HPDE6-E6E7 (cell line): ENCODE results near the gene KRT85.
A peak's percentile ranks its signal among the peaks of the same experiment; 100 is the strongest.
"Not testable (repeated sequence)": the region's sequence is repeated elsewhere in the genome, so short reads cannot be mapped to it uniquely, and the experiment has no call there.

Experiments used
- DNase-seq: peaks from one replicate; pipeline ENCODE4 v3.0.0; 2011; ENCODE audit warnings: missing footprints; ENCODE audit errors: extremely low spot score

KRT85 gene

DNA sequence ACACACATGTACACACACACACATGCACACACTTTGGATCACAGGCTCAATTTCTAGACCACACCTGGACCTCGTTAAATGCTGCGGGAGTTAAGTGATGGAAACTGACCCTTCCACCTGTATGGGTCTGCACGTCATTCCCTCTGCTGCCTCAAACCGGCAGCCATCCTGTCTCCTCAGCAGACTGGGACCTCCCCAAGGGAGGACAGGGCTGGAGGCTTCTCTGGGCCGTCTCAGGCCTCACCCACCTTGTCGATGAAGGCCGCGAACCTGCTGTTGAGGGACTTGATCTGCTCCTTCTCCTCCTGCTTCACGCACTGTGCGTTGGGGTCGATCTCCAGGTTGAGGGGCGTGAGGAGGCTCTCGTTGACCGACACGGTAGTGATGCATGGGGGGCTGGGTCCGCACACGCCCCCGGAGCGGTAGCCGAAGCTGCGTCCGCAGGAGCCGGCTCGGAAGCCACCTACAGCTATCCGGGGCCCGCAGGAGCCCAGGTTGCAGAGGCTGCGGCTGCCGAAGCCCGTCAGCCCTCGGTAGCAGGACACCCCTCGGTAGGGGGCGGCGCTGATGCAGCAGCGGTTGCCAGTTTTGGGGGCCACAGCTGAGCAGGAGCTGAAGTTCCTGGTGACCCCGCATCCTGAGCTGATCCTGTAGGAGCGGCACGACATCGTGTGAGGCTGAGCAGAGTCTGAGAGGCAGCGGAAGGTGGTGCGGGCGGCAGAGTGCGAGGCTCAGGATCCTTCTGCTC lies at the start of gene KRT85:
Gene KRT85 (minus strand): TSS at position 744 of the 748 bp plus-strand sequence. CDS start 76 bp downstream, at position 668.
- no peak for DNase-seq

DNA sequence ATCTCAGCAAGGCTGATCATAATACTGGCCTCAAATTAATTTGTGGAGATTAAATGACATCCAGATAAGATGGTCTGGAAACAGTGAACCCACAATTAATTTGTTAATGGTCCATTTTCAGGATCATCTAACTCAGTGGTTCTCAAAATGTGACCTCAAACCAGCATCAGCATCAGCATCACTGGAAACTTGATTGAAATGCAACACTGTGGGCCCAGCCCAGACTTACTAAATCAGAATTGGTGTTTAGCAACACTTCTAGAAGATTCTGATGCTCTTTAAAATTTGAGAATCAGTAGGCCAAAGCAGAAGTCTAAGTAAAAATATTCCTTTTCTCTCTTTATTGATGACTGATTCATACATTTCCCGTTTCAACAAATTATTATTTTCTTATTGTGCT lies 49.5 kb upstream of the KRT85 start:
- no peak for DNase-seq

DNA sequence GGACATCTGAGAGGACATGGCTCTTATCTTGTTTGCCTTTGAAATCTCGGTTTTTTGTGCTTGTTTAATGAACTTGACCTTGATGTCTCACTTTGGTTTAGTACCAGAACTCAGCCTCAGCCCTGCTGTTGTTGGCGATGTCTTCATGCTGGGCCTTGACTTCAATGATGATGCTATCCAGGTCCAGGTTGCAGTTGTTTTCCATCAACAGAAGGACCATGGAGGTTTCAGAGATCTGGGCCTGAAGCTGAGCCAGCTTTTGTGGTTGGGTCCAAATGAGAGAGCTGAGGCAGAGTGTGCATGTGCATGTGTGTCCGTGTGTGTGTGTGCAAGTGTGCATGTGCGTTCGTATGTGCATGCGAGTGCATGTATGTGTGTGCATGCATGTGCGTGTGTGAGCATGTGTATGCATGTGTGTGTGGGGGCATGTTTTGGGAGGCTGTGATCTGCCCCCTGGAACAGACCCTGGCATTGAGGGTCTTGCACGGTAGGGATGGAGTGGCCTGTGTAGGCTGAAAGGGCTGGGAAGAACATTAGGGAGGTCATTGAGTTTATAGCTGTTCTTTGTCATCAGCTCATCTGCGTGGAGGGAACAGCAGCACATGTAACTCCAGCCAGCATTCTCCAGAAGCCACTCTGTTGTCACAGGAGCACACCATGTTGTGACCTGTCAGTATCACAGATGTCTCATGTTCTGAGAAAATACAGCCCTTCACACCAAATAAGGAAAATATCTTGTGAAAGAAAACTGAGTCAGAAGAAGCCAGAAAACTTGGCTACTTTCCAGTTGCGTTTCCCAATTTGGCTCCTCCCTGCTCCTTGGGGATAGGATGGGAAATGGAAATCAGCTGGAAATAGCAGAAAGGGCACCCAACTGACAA lies 48.8 kb upstream of the KRT85 start:
- DNase-seq = peak; percentile 79

DNA sequence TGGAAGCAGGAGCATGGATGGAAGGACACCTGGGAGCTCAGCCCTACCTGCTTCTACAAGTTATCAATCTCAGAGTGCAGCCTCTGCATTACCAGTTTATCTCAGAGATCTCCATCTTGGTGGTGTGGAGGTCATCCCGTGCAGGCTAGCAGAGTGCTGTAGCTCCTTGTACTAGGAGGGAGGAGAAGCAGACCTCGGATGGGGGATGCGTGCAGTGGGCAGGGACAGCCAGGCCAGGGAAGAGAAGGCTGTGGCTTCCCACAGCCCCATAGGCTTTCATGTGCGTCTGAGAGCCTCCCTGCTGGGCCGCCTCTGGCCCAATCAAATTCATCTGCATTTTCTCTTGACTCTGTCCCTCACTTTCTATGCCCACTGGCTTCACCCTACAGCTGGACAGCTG lies 47.7 kb upstream of the KRT85 start:
- no peak for DNase-seq

DNA sequence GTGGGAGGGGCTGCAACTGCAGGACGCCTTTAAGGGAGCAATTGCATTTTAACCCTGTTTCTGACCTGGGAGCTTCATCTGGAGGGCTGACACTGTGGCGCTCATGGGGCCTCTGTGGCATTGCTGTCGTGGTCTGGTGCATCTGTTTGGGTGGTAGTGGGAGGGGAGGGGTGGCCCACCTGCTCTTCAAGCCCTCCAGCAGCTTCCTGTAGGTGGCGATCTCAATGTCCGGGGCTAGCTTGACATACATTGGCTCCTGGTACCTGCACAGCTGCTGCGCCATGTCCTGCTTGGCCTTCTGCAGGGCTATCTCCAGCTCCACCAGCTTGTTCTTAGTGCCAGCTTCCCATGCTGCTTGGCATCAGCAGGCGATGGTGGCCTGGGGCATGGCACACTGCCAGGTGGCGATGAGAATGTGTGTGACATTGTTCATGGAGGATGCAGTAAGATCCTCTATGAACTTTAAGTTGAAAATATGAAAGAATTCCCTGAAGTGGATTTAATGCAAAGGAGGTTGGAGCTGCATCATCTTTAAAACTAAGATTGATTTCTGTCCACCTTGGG lies 46.6 kb upstream of the KRT85 start:
- DNase-seq = no peak

DNA sequence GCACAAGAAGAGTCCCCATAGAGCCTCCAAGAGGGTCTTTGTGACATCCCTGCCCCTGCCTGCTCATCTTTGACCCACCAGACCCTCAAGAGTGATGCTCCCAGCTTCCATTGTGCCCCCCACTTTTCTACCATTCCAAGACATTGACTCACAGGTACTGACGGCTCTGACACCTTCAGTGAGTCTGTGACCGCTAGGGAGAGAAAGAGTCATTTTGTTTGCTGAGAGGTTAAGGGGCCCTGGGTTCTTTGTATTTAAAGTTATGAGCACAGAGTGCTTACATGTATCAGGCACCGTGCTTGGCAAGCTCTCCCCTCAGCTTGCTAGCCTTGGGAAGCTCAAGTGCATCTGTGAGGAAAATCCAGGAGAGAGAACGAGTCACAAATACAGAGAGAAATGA lies 45.9 kb upstream of the KRT85 start:
- DNase-seq = no peak

DNA sequence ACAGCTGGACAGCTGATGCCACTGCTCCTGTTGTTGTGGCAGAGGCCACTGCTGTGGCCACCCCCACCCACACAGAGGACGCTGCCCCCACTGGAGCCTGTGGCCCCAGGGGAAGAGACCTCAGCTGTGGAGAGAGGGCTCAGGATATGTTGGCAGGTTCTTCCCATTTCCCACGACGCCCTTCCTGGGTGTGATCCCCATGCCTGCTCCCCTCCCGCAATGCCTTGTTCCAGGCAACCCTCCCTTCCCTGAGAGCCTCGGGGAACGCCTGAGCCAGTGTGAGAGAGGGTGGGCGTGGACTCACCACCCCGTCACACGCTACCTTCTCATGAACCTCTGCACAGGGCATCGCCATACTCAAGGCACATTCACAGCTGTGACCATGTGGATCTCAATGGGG lies 44.5 kb upstream of the KRT85 start:
- DNase-seq = no peak

DNA sequence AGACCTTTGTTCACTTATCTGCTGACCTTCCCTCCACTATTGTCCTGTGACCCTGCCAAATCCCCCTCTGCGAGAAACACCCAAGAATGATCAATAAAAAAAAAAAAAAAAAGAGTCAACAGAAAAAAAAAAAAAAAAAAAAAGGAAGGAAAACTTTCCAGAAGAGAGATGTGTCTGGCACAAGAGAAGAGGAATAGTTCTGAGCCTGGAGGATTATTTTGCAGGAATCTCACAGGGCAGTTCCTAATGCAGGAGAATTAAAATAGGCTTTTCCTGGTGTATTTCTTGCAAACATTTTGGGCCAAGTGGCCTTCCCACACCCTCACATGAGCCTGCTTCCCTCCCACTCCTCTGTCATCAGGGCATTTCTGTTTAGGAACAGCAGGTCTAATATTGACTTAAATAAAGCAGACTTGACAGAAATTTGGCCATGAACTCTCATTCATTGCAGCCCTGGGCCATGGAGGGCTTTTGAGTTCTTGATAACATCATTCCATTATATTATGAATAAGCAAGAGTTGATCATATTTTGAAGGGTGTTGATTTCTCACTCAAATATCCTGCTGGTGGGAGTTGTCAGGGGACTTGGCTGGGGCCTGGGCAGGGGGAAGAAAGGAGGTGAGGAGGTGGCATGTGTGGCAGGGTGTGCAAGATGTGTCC lies 43.4 kb upstream of the KRT85 start:
- DNase-seq = not testable (repeated sequence)

DNA sequence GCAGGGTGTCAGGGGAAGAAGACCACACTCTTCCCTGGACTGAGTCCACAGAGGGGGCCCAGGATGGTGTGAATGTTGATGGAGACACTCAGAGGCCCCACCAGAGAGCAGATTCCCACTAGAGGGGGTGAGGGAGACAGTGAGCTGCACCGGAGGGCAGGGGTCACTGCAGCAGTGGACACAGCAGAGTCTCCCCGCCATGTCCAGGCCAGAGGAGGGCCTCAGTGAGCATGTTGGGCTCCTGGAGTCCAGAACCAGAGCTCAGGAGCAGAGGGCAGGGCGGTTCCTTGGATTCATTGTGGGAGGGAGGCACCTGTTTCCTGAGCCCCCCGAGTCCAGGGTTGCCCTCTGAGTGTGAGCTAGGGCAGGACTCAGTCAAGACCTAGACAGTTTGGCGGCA lies 40.6 kb upstream of the KRT85 start:
- no peak for DNase-seq

DNA sequence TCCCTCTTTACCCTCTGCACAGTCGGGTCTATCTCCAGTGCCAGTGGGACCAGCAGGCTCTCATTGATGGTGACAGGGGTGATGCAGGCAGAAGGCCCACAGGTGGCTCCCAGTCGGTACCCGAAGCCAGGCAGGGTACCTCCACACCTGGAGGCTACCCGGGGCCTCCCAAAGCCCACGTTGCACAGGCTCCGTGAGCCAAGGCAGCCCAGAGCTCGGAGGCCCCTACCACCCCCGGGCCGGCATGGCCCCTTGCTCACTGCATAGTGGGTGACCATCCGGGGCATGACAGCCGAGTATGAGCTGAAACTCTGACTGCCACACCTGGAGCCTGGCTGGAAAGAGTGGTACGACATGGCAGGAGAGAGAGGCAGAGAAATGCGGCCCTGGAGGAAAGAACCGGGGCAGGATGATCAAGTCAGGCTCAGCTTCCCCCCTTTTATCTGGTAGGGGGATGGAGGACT lies 38.7 kb upstream of the KRT85 start, which contains the start of gene KRT82:
Gene KRT82 (minus strand): TSS at position 414 of the 464 bp plus-strand sequence. CDS start 58 bp downstream, at position 356.
- no peak for DNase-seq

DNA sequence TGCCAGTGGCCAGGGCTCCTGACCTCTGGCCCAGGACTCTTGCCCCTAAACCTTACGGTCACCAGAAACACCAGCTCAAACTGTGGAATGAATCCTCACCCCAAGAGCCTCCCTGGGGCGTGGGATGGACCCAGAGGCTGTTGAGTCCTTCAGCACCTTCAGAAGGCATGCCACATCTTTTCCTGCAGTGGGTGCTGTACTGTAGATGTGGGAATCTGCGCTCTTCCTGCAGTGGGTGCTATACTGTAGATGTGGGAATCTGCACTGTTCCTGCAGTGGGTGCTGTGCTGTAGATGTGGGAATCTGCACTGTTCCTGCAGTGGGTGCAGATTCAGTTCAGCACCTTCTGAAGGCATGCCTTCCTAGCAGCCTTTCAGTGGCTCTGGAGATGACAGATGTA lies 37.7 kb upstream of the KRT85 start:
- DNase-seq = no peak

DNA sequence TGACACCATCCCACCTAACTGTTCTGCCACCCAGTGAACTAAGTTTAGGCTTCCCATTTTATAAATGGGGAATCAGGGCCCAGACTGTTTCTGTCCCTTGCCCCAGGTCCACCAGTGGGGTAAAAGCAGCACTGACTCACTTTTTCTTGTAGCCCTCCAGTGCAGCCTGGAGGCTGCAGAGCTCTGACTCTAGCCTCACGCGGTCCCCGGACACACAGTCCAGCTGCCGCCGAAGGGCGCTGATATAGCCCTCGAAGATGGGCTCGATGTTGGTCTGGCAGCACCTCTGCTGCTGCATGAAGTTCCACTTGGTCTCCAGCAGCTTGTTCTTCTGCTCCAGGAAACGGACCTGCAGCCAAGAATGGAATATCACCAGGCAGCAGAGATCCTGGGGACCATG lies 36.3 kb upstream of the KRT85 start:
- no peak for DNase-seq

DNA sequence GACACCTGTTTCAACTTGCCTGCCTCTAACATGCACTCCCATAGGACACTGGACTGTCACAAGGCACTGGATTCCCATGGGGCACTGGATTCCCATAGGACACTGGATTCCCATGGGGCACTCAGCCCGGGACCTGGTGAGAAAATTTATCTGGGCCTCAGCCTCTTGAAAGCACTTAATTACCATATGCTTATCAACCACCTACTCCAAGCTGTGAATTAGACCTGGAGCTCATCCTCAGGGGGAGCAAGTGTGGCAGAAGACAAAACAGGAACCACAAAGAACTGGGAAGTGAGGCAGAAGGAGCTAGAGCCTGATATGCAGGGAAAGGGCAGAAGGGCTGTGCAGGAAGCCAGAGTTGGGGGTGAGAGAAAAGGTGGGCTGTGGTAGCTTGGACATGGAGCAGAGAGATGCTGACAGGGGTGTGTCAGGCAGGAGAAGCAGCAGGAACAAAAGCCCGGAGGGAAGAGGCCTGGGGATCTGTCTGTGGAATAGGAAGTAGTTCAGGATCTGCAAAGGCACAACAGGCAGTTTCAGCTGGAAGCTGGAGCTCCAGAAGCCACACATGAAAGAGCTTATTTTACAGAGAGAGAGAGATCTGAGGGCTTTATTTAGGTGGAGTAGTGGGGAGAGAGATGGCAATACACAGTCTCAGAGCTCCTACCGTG lies 35.7 kb upstream of the KRT85 start:
- no peak for DNase-seq

DNA sequence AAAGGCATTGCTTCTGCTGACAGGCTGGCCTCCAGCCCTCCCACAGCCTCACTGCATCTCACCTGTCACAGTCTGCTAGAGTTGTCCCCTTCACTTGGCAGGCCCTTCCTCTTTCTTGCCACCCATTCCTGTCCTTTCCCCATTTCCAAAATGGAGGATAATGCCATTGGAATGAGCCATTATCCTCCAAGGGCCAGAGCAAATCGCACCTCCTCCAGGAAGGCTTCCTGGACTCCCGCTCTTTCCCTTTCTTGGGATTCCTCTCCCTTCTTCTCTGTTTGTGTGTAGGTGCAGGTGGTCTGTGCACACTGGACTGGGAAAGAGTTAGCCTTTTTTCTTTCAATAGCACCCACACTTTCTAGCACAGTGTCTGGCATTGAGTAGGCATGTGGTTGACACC lies 35.1 kb upstream of the KRT85 start:
- no peak for DNase-seq

DNA sequence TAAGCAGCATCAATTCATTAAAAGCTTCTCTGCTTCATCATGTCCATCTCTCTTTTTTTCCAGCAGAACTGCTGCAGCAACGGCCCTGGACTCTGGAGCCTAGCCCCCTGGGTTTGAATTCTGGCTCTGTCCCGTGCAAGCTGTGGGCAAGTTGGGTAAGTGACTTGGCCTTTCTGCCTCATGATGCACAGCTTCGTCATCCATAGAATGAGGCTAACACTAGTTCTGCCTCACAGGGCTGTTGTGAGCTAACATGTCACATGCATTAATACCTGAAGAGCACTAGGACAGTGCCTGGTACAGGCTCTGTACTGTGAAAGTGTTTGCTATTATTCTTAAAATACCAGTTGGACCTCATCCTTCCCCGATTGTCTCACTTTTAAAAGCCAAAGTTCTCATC lies 34.6 kb upstream of the KRT85 start:
- no peak for DNase-seq

DNA sequence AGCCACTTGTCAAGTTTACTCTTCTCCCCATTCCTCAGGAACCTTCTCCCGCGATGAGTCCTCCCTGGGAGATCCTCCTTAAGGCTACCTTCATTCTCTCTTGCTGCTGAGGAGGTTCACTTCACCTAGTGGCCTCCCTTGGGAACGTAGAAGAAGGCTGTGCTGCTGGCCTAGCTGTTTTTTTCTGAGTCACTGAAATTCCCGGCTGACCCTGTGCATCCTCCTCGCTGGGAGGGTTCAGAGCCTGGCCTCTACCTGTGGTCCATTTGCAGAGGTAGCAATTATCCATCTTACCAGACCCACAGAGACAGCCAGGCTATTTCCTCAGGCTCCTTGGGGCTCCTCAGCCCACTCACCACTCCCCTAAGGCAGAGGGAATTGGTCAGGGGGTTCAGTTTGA lies 34.2 kb upstream of the KRT85 start:
- DNase-seq = no peak

DNA sequence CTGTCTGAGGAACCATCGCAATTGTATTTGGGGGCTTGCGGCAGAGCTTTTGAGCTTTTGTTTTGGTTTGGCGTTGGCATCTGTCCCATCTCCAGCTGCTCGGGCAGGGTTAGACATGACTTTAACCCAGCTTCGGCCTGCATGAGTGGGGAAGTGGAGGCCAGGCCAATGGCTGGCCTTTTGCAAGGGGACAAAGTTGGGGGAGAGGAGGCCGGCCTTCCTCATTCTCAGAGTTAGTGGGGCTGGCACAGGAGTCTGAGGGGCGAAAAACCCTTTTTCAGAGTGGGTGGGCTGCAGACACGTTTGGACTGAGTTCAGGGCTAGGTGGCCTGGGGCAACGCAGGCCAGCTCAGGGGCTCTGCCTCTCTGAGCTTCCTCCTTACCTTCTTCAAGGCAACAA lies 33.6 kb upstream of the KRT85 start:
- no peak for DNase-seq

DNA sequence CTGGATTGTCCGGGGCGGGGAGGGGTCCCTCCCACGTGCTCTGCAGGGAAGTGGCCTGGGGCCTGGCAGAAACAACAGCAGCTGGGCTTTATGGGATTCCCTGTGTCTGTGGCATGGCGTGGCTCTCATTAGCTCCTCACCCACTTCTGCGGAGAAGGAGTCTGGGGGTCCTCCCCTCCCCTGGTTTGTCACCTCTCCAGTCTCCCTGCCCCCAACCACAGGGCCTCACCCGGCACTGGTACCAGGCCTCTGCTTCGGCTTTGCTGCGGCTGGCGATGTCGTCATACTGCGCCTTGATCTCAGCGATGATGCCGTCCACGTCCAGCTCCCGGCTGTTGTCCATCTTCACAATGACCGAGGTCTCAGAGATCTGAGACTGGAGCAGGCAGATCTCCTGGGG lies 32.5 kb upstream of the KRT85 start:
- no peak for DNase-seq

DNA sequence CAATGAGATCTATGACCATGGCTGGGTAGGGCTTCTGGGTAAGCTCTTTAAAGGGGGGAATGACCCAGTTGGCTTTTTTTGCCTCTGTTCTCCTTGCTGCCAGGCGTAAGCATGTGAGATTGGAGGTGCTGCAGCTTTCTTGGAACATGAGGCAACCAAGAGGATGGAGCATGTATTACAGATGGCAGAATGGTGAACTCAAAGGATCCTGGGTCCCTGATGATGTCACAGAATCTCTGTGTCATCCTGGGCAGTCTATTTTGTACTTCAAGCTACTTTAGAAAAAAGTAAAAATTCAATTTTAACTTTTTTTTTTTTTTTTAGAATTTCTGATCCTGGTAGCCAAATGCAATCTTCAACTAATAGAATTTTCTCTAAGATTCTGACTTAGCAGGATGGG lies 30.9 kb upstream of the KRT85 start:
- DNase-seq = no peak

DNA sequence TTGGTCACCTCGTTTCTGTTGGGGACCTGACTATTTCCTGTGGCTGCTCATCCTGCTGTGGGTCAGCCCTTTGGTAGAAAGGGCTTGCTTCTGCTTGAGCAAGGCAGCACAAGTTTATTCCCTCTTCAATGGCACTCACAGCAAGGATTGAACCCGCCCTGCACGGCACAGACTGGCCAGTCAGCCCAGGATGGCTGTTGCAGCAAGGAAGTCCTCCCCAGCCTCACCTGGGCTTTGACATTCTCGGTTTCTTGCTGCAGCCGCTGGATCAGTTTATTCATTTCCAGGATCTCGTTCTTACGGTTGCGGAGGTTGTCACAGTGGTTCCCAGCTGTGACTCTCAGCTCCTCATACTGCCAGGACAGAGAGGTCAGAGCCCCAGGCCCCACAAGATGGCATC lies 29.4 kb upstream of the KRT85 start:
- DNase-seq = no peak

DNA sequence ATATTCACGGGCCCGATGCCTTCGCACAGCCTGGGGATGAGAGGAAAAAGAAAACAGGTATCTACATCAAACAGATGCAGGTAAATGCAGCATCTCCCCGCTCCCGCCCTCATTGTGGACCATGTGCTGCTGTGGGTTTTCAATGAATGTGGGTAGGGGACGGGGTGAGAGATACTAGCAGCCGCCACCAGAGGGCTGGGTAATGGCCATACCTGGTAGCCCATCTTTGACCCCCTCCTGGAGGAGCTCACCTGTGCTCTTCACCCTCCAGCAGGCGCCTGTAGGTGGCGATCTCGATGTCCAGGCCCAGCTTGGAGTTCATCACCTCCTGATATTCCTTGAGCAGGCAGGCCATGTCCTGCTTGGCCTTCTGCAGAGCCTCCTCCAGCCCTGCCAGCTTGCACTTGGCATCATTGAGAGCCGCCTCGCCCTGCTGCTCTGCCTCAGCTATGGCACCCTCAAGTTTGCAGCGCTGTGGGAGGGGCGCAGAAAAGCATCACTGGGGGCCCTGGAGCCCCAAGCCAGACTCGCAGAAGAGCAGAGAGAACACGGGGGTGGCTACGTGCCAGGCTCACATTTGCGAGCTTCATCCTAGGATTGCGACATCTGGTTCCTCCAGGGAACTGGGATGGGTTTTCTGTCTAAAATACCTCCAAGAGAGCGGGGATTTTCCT lies 28.6 kb upstream of the KRT85 start:
- DNase-seq = peak; percentile 60
